Kidney glomerular epithelial cell (primary cell): Measurements from ENCODE around the gene GP1BA.

Experiments
- DNase-seq: peaks from one replicate; lab custom pipeline; 2025; lab: John Stamatoyannopoulos, UW

Gene GP1BA

GRCh38 chr17:4938688-4939545 is 6.8 kb downstream of the GP1BA start:
- no peak for DNase-seq

GRCh38 chr17:4939546-4939795 is 7.4 kb downstream of the GP1BA start:
- DNase-seq, result no peak

- DNase-seq, result peak; percentile 98
Observed at GRCh38 chr17:4939796-4940554, 7.9 kb downstream of the GP1BA start, which contains the start of the genes RNF167 and SLC25A11. Gene RNF167, plus strand, starts transcription at chr17:4940268. Its CDS starts 642 bp downstream, at chr17:4940910. Gene SLC25A11, minus strand, starts transcription at chr17:4940046. Its CDS starts 136 bp downstream, at chr17:4939910.

- no peak for DNase-seq
Observed at GRCh38 chr17:4940555-4941318, 8.7 kb downstream of the GP1BA start.

GRCh38 chr17:4941319-4941610 is 9.2 kb downstream of the GP1BA start:
- DNase-seq, result no peak

GRCh38 chr17:4942760-4943508 is 10.9 kb downstream of the GP1BA start:
- no peak for DNase-seq

GRCh38 chr17:4944163-4944553 is 12.1 kb downstream of the GP1BA start:
- no peak for DNase-seq

- DNase-seq, result no peak
Observed at GRCh38 chr17:4944554-4945175, 12.6 kb downstream of the GP1BA start.

- DNase-seq, result peak; percentile 88
Observed at GRCh38 chr17:4945176-4945943, 13.3 kb downstream of the GP1BA start.

- DNase-seq, result no peak
Observed at GRCh38 chr17:4945944-4946280, 13.8 kb downstream of the GP1BA start.

GRCh38 chr17:4946312-4946976 is 14.4 kb downstream of the GP1BA start:
- no peak for DNase-seq

GRCh38 chr17:4947010-4947410 is 14.9 kb downstream of the GP1BA start:
- DNase-seq, result no peak

- DNase-seq, result no peak
Observed at GRCh38 chr17:4947411-4948165, 15.5 kb downstream of the GP1BA start.

GRCh38 chr17:4948166-4948930 is 16.3 kb downstream of the GP1BA start, which contains the start of gene PFN1:
Gene PFN1, minus strand, starts transcription at chr17:4948530. Its CDS starts 136 bp downstream, at chr17:4948394.
- peak; percentile 91 for DNase-seq

- DNase-seq, result peak; percentile 91
Observed at GRCh38 chr17:4948931-4949320, 16.8 kb downstream of the GP1BA start.

- DNase-seq, result no peak
Observed at GRCh38 chr17:4949321-4950074, 17.4 kb downstream of the GP1BA start.

GRCh38 chr17:4950075-4950745 is 18.1 kb downstream of the GP1BA start:
- DNase-seq, result no peak
